Right cardiac atrium (tissue), 5 donors: ENCODE results near the gene TSSC4. TPM values are rescaled to one million over a fixed set of nuclear protein-coding genes. Genes with fewer than 3 reads are reported as not detected.
A peak's percentile ranks its signal among the peaks of the same experiment; 100 is the strongest.

Experiments
- ATAC-seq, 2 donors: fragments of 200-7000 bp; cut with Tn5 transposase; one replicate each; pipeline versions ENCODE4 v1.8.0 to v1.9.1; 2020; ENCODE audit warnings: moderate library complexity in 2 of 2, mild to moderate bottlenecking in 1 of 2
- DNase-seq, 3 donors: peaks; one replicate each; pipeline ENCODE4 v3.0.0-alpha.2; 2020
- H3K27ac ChIP-seq: one replicate; pipeline ENCODE4 v1.5.1; 2013; ENCODE audit warnings: mild to moderate bottlenecking, low read length, control low read depth, moderate library complexity
- H3K27me3 ChIP-seq: one replicate; pipeline ENCODE4 v1.6.1; 2013; ENCODE audit not compliant: control insufficient read depth, insufficient read depth
- H3K4me1 ChIP-seq: one replicate; pipeline ENCODE4 v1.6.1; 2013; ENCODE audit warnings: low read length; ENCODE audit not compliant: control insufficient read depth, insufficient read depth
- H3K4me3 ChIP-seq: one replicate; pipeline ENCODE4 v1.5.1; 2013; ENCODE audit warnings: low read length, control low read depth
- H3K9me3 ChIP-seq: one replicate; pipeline ENCODE4 v1.6.1; 2013; ENCODE audit warnings: low read length; ENCODE audit not compliant: control insufficient read depth
- WGBS: extraction: QIAGEN DNeasy Blood & Tissue Kit; methylation state at CpG from one replicate; pipeline ENCODE4 v1.1.7; 2013; 5-methylcytosine and 5-hydroxymethylcytosine counted together
- intact Hi-C, 4 donors: fragments of 100-400 bp; cut with DNase I; formaldehyde crosslinking; loops; one replicate each; pipeline versions ENCODE4 v1.11.0 to v1.14.0; 2022 to 2023
- polyA plus RNA-seq: library from polyadenylated mRNA; stranded (reverse); fragments of 200-250 nt; gene quantifications from one replicate; pipeline ENCODE4 v1.2.3, GENCODE V29; 2013
- total RNA-seq, 4 donors: library from RNA; stranded (reverse); fragmentation: NEBNext Ultra II Directional; extraction: Animal tissue kit (Norgen Biotek cat#: 25700); gene quantifications; one replicate each; pipeline ENCODE4 v1.2.1, GENCODE V29; 2021
- donor health status: healthy with polysubstance abuse.
- donor health status: DM: no; HTN: yes; CAD: no.
- donor health status: DM: no; HTN: no; CAD: no.
- donor health status: DM: no; HTN: yes; CAD: no; lungs with severe emphysema.
- donor health status: DM: yes; HTN: yes; CAD: no.

The TSSC4 gene
- total and polyA plus RNA-seq, 5 donors, result 30.5 to 50.4 (median 35.4) TPM

DNA sequence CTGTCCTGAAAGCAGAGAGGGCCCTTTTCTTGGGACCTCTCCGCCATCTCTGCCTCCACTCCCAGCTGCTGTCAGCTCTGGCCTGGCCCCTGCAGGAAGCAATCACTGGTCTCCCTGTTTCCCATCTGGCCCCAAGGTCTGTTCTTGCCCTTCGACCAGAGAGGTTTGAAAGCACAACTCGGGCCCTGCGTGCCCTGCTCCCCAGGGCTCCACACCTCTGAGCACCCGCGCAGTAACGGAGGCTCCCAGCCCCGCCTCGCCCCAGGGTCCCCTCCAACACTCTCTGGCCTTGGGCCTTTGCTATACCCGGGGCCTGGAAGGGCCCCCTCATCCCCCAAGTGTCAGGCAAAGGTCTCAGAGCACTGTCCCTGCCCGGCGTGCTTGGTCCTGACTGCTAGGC, 31.2 kb upstream of the TSSC4 start:
- peaks cover 9% of the 10 kb centered on the region for H3K4me1 ChIP-seq
- WGBS, result 79% methylated on average over 12 of the region's 12 CpGs
- no peak overlapping the region for H3K4me3 ChIP-seq
- ATAC-seq (no peak), DNase-seq (peak in 2 of 3 donors; percentile 9 to 30)
- no peaks in the 10 kb centered on the region for H3K9me3 ChIP-seq
- no peaks in the 10 kb centered on the region for H3K27me3 ChIP-seq
- H3K27ac ChIP-seq, result no peak overlapping the region
- intact Hi-C loops, result loop anchor here in 1 of 4 donors (5.0 kb wide), 1 partner anchor 57 kb away; no protein-coding TSS in a partner anchor

DNA sequence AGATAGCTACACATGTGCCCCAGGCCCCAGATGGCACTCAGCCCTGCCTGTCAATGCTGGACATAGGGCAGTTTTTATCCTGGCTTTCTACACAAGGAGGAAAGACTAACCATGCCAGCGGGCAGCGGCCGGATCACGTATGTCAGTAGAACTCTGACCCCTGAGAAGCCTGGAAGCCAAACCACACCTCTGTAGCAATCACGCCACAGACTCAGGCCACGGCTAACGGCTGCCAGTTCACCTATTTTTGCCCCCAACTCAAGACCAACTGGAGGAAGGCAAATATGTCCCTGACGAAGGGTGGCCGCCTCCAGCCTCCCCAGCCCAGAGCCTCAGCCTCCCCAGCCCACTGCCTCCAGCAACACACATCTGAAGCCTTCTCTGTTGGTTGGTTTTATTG, 30.7 kb upstream of the TSSC4 start:
- intact Hi-C loops, result loop anchor here in 3 of 4 donors (5.0 to 10.0 kb wide), 3 partner anchors 53 to 58 kb away; no protein-coding TSS in a partner anchor
- Histone ChIP-seq H3K27me3 (no peaks in the 10 kb centered on the region), H3K9me3 (no peaks in the 10 kb centered on the region), H3K27ac (peak overlapping the region; percentile 46), H3K4me1 (peaks cover 9% of the 10 kb centered on the region), H3K4me3 (no peak overlapping the region)
- ATAC-seq, result no peak
- 77% methylated on average over 9 of the region's 9 CpGs for WGBS
- DNase-seq, result peak in 2 of 3 donors; percentile 36 to 48

DNA sequence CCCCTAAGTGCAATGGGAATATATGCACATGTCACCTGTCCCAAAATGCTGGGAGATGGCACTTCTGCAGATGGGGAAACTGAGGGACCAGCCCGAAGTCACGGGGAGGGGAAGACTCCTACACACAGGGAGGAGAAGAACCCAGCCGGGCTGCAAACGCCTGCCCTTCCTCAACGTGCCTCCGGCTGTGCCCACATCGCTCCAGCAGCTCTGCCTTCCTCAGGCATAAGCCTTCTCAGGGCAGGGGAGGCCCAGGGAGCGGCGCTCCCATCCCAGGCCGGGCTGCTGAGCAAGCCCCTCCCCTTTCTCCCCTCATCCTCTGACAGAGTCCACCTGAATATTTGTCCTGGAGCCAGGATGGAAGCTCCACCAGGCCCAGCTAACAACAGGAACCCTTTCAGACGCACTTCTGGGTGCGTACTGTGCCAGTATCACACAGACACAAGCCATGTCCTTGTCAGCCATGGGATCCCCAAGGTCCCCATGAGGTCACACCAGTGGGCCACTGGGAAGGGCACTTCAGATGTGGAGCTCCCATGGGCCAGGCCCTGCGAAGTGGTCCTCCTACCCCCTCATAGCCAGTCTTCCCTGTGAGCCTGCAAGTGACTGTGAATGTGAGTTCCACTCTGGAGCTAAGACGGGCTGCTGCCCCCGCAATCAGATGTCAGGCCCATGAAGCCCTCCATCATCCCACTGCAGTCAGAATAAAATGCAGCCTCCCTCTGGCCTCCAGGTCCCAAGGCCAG, 25.9 kb upstream of the TSSC4 start:
- intact Hi-C loops, result loop anchor here in 3 of 4 donors (1.0 to 10.0 kb wide), 3 partner anchors 57 to 69 kb away; no protein-coding TSS in a partner anchor
- peaks cover under 1% of the 10 kb centered on the region for H3K4me1 ChIP-seq
- WGBS, result 72% methylated on average over 15 of the region's 15 CpGs

DNA sequence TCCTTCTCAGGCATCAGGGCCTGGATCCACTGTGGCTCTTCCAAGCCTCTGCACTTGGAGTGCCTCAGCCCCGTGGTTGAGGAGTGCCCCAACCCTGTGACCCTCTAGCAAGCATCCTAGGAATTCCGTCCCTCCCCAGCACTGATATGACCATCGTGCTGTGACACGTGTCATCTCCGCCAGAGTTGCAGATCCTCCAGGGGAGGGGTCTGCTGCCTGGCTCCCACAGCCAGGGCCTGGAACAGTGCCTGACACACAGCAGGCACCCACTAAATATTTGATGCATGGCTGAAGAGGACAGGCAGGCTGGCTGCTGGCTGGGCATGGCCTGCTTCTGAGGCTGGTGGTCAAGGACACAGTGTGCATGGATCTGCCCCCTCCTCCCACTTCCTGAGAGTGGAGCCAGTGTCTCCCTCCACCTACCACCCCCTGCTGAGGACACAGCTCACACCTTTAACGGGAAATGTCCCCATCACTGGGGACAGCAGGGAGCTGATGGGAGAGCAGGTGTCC, 25.2 kb upstream of the TSSC4 start:
- Histone ChIP-seq H3K9me3 (no peaks in the 10 kb centered on the region), H3K27ac (peak overlapping the region; percentile 91), H3K27me3 (no peaks in the 10 kb centered on the region), H3K4me1 (peaks cover 6% of the 10 kb centered on the region), H3K4me3 (no peak overlapping the region)
- 51% methylated on average over 6 of the region's 6 CpGs for WGBS
- ATAC-seq (peak; percentile 20 to 62), DNase-seq (peak in 2 of 3 donors; percentile 78 to 83)
- intact Hi-C loops, result loop anchor here in 2 of 4 donors (1.0 to 10.0 kb wide), 2 partner anchors 61 to 70 kb away; no protein-coding TSS in a partner anchor

More for the DNA sequence above, 25.9 kb upstream of the TSSC4 start:
- ATAC-seq (peak in 1 of 2 donors; percentile 1), DNase-seq (peak in 2 of 3 donors; percentile 64 to 67)
- Histone ChIP-seq H3K27me3 (no peaks in the 10 kb centered on the region), H3K9me3 (no peaks in the 10 kb centered on the region), H3K4me3 (no peak overlapping the region), H3K27ac (peak overlapping the region; percentile 91)

DNA sequence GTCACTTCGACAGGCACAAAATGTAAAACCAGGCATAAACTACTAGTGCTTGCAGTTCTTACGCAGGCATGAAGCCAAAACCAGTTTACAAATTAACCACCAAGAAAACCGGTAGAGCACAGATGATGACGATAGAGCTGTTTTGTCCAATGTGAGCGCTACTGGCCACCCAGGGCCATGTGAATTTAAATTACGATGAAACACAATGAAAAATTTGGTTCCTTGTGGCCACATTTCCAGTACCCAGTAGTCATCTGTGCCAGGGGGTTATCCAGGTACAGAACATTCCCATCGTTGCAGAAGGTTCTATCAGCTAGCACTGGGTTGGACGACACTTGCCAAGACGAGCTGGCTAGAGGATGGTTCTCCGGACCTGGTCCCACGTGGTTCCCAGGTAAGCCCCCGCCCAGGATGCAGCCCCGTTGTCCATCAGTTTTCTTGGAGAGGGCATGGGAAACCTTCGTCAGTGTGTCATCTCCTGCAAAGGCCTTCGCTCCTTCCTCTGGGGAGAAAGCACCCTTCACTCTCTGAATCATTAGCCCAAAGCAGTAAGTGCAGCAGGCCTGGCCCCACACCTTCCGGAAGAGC, 24.5 kb upstream of the TSSC4 start:
- H3K27ac ChIP-seq, result peak overlapping the region; percentile 91
- no peaks in the 10 kb centered on the region for H3K9me3 ChIP-seq
- WGBS, result 84% methylated on average over 16 of the region's 16 CpGs
- no peak for ATAC-seq
- no peaks in the 10 kb centered on the region for H3K27me3 ChIP-seq
- intact Hi-C loops, result loop anchor here in 2 of 4 donors (1.0 to 10.0 kb wide), 2 partner anchors 61 to 71 kb away; no protein-coding TSS in a partner anchor
- peak in 2 of 3 donors; percentile 32 to 51 for DNase-seq
- no peak overlapping the region for H3K4me3 ChIP-seq
- peaks cover 8% of the 10 kb centered on the region for H3K4me1 ChIP-seq

DNA sequence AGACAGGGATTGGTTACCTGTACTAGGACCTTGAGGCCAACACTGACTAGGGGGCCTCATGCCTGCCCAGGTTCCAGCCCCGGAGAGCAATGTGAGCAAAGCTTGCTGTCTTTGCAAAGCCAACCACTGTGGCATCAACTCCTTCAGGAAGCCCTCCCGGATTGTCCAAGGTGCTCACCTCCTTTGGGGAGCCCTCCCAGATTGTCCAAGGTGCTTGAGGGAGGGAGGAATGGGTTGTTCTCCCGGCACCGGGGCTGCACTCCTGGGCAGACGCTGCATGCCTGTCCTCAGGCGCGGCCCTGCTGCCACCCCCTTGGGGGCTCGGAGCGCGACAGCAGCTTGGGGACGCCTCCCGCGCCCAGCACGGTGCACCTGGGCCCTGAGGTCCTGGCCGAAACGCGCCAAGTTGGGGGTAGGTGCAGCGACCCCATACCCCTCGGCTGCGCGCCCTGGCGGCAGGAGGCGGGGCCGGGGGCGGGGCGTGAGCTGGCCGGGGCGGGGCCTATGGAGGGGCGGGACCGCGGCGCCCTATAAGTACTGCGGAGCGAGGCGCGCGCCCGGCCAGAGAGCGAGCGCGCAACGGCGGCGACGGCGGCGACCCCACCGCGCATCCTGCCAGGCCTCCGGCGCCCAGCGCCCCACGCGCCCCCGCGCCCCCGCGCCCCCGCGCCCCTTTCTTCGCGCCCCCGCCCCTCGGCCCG, 23.6 kb upstream of the TSSC4 start, which contains the start of gene CD81:
Gene CD81 (plus strand): TSS at position 560 of the 701 bp plus-strand sequence. CDS start 240 bp downstream, outside the sequence.
- Histone ChIP-seq H3K9me3 (no peaks in the 10 kb centered on the region), H3K4me3 (peak within 1 kb of the TSS; percentile 97), H3K4me1 (peaks cover 14% of the 10 kb centered on the region), H3K27me3 (no peaks in the 10 kb centered on the region), H3K27ac (peak within 1 kb of the TSS; percentile 96)
- intact Hi-C loops, result loop anchor here in 1 of 4 donors (10.0 kb wide), 1 partner anchor 62 kb away; no protein-coding TSS in a partner anchor
- ATAC-seq, result peak; percentile 63 to 66
- DNase-seq, result peak in 2 of 3 donors; percentile 87
- WGBS, result 8% methylated on average over 65 of the region's 65 CpGs

DNA sequence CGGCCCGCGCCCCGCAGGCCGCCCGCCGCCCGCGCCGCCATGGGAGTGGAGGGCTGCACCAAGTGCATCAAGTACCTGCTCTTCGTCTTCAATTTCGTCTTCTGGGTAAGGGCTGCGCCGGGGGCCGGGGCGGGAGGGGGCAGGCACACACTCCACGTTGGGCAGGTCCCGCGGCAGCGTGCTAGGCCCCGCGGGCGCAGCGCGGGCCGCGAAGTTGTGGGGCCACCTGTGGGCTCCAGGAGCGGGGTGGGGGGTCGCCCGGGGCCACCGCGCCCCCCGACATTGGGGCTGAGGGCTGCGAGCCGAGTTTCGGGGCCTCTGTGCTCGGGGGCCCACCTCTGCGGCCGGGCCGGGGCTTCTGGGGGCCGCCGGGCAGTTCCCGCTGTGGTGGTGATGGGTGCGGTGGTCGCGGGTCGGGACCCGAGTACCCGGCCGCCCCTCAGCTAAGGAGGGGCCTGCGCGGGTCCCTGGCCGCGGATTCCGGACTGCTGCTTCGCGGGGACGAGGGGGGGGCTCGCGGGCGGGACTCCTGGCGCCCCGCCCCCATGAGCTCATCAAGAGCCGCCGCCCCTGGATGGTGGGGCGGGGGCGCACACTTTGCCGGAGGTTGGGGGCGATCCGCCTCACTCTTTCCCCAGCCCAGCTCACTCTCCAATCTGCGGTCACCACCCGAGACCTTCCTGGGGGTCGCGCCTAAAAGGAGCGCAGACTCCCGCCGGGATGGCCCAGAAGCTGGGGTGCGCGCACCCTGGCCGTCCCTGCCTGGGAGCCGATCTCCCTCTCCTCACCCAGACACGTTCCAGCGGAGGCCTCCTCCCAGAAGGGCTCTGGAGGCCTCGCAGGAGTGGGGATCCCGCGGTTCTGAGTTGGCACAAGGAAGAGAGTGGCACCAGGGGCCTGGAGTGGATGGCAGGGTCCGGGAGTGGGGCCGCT, 22.8 kb upstream of the TSSC4 start:
- H3K4me3 ChIP-seq, result peak overlapping the region; percentile 97
- no peaks in the 10 kb centered on the region for H3K9me3 ChIP-seq
- ATAC-seq (peak; percentile 25 to 51), DNase-seq (peak; percentile 77 to 93 (median 91))
- H3K27me3 ChIP-seq, result no peaks in the 10 kb centered on the region
- WGBS, result under 1% methylated on average over 88 of the region's 88 CpGs
- intact Hi-C loops, result loop anchor here in 2 of 4 donors (2.0 to 10.0 kb wide), 2 partner anchors 63 to 73 kb away; no protein-coding TSS in a partner anchor
- peaks cover 20% of the 10 kb centered on the region for H3K4me1 ChIP-seq
- peak overlapping the region; percentile 96 for H3K27ac ChIP-seq

DNA sequence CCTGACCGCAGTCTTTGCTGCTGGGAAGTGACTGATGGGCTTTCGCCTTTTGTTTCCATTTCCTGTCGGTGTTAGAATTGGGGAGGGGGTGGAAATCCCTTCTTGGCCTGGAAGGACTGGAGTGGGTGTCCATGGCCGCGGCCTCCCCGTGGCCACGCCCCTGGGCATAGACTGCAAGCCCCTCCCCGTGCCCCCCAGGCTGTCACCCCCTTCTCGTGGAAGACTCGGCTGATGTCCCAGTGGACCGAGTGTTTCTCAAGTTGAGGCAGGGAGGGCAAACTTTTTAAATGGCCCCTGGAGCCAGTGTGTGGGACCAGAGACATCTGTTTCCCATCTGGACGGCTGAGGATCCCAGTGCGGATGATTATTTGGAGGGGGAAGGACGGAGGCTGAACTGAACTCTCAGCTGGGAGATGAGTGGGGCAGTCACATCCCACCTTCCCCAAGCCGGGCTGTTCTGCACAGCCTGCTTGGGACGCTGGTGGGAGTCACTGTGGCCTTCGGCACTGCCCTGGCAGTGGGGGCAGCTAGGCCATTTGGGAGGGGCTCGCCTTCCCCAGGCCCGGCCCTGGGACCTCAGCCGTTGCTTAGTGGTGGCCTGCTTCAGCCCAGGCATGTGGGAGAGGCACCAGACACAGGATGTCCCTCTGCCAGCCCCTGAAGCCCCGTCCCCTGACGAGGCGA, 21.9 kb upstream of the TSSC4 start:
- peak overlapping the region; percentile 97 for H3K4me3 ChIP-seq
- ATAC-seq, result no peak
- H3K9me3 ChIP-seq, result no peaks in the 10 kb centered on the region
- WGBS, result 5% methylated on average over 23 of the region's 23 CpGs
- H3K27me3 ChIP-seq, result no peaks in the 10 kb centered on the region
- H3K27ac ChIP-seq, result peak overlapping the region; percentile 96
- intact Hi-C loops, result loop anchor here in 2 of 4 donors (2.0 to 10.0 kb wide), 2 partner anchors 64 to 74 kb away; no protein-coding TSS in a partner anchor
- peaks cover 28% of the 10 kb centered on the region for H3K4me1 ChIP-seq
- DNase-seq, result peak; percentile 61 to 86 (median 83)

DNA sequence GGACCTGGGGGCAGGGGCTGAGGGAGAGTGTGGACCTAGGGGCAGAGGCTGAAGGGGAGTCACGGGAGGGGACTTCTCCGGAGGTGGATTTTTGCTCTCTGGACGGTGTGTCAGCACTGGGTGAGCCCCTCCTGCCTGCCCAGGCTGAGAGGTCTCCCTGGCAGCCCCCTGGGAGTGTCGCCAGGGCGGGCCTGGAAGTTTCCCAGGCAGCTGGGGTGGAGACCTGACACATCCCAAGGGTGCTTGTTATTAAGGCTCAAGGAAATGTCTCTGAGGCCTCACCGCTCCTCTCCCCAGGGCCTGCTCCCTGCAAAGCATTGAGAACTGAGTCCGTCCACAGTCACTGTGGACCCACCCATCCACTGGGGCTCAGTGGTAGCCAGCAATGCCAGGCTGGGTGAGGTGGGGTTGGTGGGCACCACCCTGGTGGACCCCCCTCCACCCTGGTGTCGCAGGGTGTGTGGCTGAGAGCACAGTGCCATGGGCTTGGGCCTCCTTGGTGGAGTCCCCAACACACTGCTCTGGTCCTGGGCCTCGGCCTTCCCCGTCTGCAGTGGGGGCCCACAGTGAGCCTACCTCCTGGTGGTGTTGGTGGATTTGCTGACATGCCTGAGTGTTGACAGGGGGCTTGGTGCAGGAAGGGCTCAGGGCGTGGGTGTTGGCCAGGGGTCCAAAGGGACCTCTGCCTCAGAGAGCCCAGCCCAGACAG, 20.9 kb upstream of the TSSC4 start:
- WGBS, result 29% methylated on average over 11 of the region's 11 CpGs
- H3K27ac ChIP-seq, result peak overlapping the region; percentile 53
- intact Hi-C loops, result loop anchor here in 2 of 4 donors (2.0 to 10.0 kb wide), 2 partner anchors 65 to 75 kb away; no protein-coding TSS in a partner anchor
- H3K4me1 ChIP-seq, result peaks cover 30% of the 10 kb centered on the region
- H3K4me3 ChIP-seq, result peak overlapping the region; percentile 97
- peak in 2 of 3 donors; percentile 63 to 70 for DNase-seq
- H3K27me3 ChIP-seq, result no peaks in the 10 kb centered on the region
- no peak for ATAC-seq
- no peaks in the 10 kb centered on the region for H3K9me3 ChIP-seq
